Psoas muscle (tissue), 8 donors: Measurements from ENCODE around the gene CDH6. TPM values are rescaled to one million over a fixed set of nuclear protein-coding genes. Genes with fewer than 3 reads are reported as not detected.

Source experiments
- ATAC-seq, 4 donors: fragments of 200-7000 bp; cut with Tn5 transposase; one replicate each; pipeline ENCODE4 v1.9.1; 2020; ENCODE audit warnings: moderate library complexity in 3 of 4, mild to moderate bottlenecking in 2 of 4
- DNase-seq, 2 donors: peaks; one replicate each; pipeline ENCODE4 v3.0.0-alpha.2; 2020
- H3K27ac ChIP-seq: fragments of 200-600 bp; one replicate; pipeline ENCODE4 v1.8.0; 2022
- H3K27me3 ChIP-seq, 3 donors: fragments of 200-600 bp in 1 of 3; one replicate each; pipeline versions ENCODE4 v1.6.1 to v1.8.0; 2013 to 2022; ENCODE audit warnings: low read length in 2 of 3, mild to moderate bottlenecking in 2 of 3, moderate library complexity in 1 of 3; ENCODE audit not compliant: insufficient read depth in 3 of 3
- H3K36me3 ChIP-seq, 2 donors: fragments of 200-600 bp in 1 of 2; one replicate each; pipeline versions ENCODE4 v1.6.1 to v1.8.0; 2013 to 2022; ENCODE audit warnings: low read depth in 1 of 2, mild to moderate bottlenecking in 1 of 2, moderate library complexity in 1 of 2; ENCODE audit not compliant: insufficient read depth in 1 of 2
- H3K4me1 ChIP-seq: fragments of 200-600 bp; one replicate; pipeline ENCODE4 v1.8.0; 2022
- H3K4me3 ChIP-seq: fragments of 200-600 bp; one replicate; pipeline ENCODE4 v1.8.0; 2022; ENCODE audit warnings: mild to moderate bottlenecking
- H3K9me3 ChIP-seq: fragments of 200-600 bp; one replicate; pipeline ENCODE4 v1.8.0; 2022
- WGBS, 3 donors: extraction: QIAGEN DNeasy Blood & Tissue Kit; methylation state at CpG; one replicate each; pipeline versions ENCODE4 v1.1.6 to v1.1.7; 2013; 5-methylcytosine and 5-hydroxymethylcytosine counted together
- intact Hi-C, 2 donors: fragments of 100-400 bp; cut with DNase I; formaldehyde crosslinking; loops; one replicate each; pipeline versions ENCODE4 v1.11.0 to v1.14.2; 2022
- polyA plus RNA-seq, 3 donors: library from polyadenylated mRNA; stranded (reverse); fragments of 200-250 nt; gene quantifications; one replicate each; pipeline ENCODE4 v1.2.3, GENCODE V29; 2013
- total RNA-seq, 4 donors: library from RNA; stranded (reverse); fragmentation: NEBNext Ultra II Directional in 2 of 4; extraction: Animal tissue kit (Norgen Biotek cat#: 25700) in 2 of 4; gene quantifications; one replicate each; pipeline versions ENCODE4 v1.2.1 to v1.2.4, GENCODE V29; 2021 to 2023
- TF ChIP-seq, protein P1 (sequence below): fragments of 200-600 bp; IDR thresholded peaks from one replicate; pipeline ENCODE4 v1.8.0; 2022; ENCODE audit warnings: antibody characterized with exemption
- donor health status: healthy with polysubstance abuse.
- donor health status: DM: no; HTN: no; CAD: no; lungs with moderate emphysema.
- donor health status: Bipolar disorder and iron deficiency.
- donor health status: healthy.
- donor health status: DM: yes; HTN: yes; CAD: no.
- donor health status: DM: no; HTN: no; CAD: no.
- donor health status: DM: no; HTN: no; CAD: no.
- donor health status: DM: yes; HTN: yes; CAD: no.

The CDH6 gene
- total and polyA plus RNA-seq, 7 donors, result 0.30 to 3.4 (median 0.77) TPM

DNA sequence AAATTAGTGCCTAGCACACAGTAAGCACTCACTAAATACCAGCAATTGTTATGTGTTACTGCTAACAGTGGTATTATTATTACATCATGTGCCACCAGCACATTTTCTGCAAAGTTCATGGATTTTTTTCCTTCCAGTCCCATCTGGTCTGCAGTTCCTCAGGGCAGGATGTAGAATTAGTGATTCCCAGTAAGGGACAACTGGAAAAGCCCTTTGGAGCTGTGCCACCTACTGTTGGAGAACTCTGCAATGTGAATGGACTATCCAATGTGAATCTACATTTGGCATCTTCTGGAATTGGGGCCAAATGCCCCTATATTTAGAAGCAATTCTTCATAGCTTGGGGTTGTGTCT is 154.0 kb downstream of the CDH6 start:
- Histone ChIP-seq H3K4me1 (no peaks in the 10 kb centered on the region), H3K9me3 (no peaks in the 10 kb centered on the region), H3K36me3 (no peaks in the 10 kb centered on the region), H3K27me3 (no peaks in the 10 kb centered on the region), H3K27ac (no peak overlapping the region), H3K4me3 (no peak overlapping the region)
- DNase-seq, result no peak
- intact Hi-C loops, result no loop called here
- ATAC-seq, result no peak
- TF ChIP-seq, protein P1, sequence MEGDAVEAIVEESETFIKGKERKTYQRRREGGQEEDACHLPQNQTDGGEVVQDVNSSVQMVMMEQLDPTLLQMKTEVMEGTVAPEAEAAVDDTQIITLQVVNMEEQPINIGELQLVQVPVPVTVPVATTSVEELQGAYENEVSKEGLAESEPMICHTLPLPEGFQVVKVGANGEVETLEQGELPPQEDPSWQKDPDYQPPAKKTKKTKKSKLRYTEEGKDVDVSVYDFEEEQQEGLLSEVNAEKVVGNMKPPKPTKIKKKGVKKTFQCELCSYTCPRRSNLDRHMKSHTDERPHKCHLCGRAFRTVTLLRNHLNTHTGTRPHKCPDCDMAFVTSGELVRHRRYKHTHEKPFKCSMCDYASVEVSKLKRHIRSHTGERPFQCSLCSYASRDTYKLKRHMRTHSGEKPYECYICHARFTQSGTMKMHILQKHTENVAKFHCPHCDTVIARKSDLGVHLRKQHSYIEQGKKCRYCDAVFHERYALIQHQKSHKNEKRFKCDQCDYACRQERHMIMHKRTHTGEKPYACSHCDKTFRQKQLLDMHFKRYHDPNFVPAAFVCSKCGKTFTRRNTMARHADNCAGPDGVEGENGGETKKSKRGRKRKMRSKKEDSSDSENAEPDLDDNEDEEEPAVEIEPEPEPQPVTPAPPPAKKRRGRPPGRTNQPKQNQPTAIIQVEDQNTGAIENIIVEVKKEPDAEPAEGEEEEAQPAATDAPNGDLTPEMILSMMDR, result no peak

DNA sequence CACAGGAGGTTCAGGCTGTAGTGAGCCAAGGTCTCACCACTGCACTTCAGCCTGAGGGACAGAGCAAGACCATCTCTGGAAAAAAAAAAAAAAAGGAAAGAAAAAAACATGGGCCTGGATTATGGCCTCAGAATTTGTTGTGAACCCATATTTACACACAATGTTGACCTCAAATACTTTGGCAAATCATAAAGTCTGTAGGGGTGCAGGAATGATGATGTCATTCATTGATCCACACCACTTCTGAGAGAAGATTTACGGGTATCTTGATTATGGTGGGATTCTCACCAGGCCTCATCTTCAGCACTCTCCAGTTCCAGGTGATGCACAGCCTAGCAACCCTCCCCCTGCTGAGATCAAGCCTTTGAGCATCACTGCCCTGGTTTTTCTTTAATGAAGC is 156.9 kb downstream of the CDH6 start:
- no peaks in the 10 kb centered on the region for H3K36me3 ChIP-seq
- ATAC-seq, result no peak
- no peaks in the 10 kb centered on the region for H3K9me3 ChIP-seq
- no peaks in the 10 kb centered on the region for H3K27me3 ChIP-seq
- H3K27ac ChIP-seq, result no peak overlapping the region
- H3K4me3 ChIP-seq, result no peak overlapping the region
- no peak for DNase-seq
- TF ChIP-seq, protein P1, result no peak
- 71 to 90% (median 79%) methylated on average over 1 of the region's 1 CpG for WGBS, 3 donors
- H3K4me1 ChIP-seq, result no peaks in the 10 kb centered on the region
- intact Hi-C loops, result no loop called here

DNA sequence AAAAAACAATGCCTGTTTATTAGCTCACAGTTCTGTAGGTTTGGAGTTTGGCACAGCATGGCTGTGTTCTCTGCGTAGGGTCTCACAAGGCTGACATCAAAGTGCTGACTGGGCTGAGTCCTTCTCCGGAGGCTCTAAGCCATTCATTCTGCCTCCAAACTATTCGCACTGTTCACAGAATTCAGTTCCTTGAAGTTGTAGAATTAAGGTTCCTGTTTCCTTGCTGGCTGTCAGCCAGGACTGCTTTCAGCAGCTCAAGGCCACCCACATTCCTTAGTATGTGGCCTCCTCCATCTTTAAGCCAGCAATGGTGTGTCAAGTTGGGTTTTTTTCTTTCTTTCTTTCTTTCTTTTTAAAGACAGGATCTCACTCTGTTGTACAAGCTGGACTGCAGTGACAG is 161.9 kb downstream of the CDH6 start:
- ATAC-seq (no peak), DNase-seq (no peak)
- WGBS, 3 donors, result 57 to 67% (median 57%) methylated on average over 3 of the region's 3 CpGs
- no peaks in the 10 kb centered on the region for H3K9me3 ChIP-seq
- H3K36me3 ChIP-seq, result no peaks in the 10 kb centered on the region
- TF ChIP-seq, protein P1, result no peak
- no peaks in the 10 kb centered on the region for H3K27me3 ChIP-seq
- no peak overlapping the region for H3K4me3 ChIP-seq
- H3K27ac ChIP-seq, result no peak overlapping the region
- no peaks in the 10 kb centered on the region for H3K4me1 ChIP-seq
- intact Hi-C loops, result no loop called here

DNA sequence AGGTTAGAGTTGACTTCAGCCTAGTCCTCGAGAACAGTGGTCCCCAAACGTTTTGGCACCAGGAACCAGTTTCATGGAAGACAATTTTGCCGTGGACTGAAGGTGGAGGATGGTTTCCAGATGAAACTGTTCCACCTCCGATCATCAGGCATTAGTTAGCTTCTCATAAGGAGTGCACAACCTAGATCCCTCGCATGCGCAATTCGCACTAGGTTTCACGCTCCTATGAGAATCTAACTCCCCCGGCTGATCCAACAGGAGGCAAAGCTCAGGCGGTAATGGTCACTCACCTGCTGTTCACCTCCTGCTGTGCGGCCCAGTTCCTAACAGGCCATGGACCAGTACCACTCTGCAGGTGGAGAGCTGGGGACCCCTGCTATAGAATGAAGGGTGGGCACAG is 163.6 kb downstream of the CDH6 start:
- H3K4me3 ChIP-seq, result no peak overlapping the region
- H3K27me3 ChIP-seq, result no peaks in the 10 kb centered on the region
- DNase-seq, result no peak
- 79 to 84% (median 84%) methylated on average over 11 of the region's 11 CpGs for WGBS, 3 donors
- intact Hi-C loops, result no loop called here
- H3K9me3 ChIP-seq, result no peaks in the 10 kb centered on the region
- ATAC-seq, result no peak
- no peaks in the 10 kb centered on the region for H3K4me1 ChIP-seq
- H3K27ac ChIP-seq, result no peak overlapping the region
- TF ChIP-seq, protein P1, result no peak
- no peaks in the 10 kb centered on the region for H3K36me3 ChIP-seq

DNA sequence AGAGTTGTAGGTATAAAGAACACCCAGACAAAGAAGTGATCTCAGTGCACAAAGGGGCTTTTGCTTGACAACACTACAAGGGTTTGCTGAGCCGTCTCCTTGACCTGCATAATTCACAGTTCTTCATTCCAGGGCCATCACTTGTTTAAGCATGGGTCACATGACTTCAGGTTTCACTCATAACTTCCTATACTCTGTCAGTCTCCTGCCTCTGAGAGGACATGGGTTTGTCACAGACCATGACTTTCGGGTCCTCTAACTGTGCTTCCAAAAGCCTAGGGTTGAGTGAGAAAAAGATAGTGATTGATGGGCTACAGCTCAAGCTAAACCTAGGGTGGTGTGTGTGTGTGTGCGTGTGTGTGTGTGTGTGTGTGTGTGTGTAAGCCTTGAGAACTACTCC is 166.4 kb downstream of the CDH6 start:
- H3K4me3 ChIP-seq, result no peak overlapping the region
- WGBS, 3 donors, result 69 to 83% (median 72%) methylated on average over 3 of the region's 3 CpGs
- no peaks in the 10 kb centered on the region for H3K36me3 ChIP-seq
- H3K27me3 ChIP-seq, result peaks cover 0 to 4% (median 0%) of the 10 kb centered on the region in 3 donors
- TF ChIP-seq, protein P1, result no peak
- no peaks in the 10 kb centered on the region for H3K4me1 ChIP-seq
- no peak overlapping the region for H3K27ac ChIP-seq
- ATAC-seq, result no peak
- intact Hi-C loops, result no loop called here
- no peak for DNase-seq
- no peaks in the 10 kb centered on the region for H3K9me3 ChIP-seq
